HepG2 (cell line): ENCODE measurements around the gene FCER1G.

Experiments
- CTCF ChIP-seq: sonication (generic); formaldehyde crosslinking; IDR thresholded peaks from 2 replicates; pipeline ENCODE4 v1.5.0; 2020; ENCODE audit warnings: mild to moderate bottlenecking, missing genetic modification reagents, moderate library complexity
- FIP1L1 ChIP-seq: fragments of 200-400 bp; formaldehyde crosslinking; IDR thresholded peaks from 2 replicates; pipeline ENCODE4 v1.6.1; 2018; ENCODE audit warnings: low read depth, mild to moderate bottlenecking, low read length, moderate library complexity, borderline replicate concordance; ENCODE audit not compliant: insufficient read depth
- ZNF274 ChIP-seq: sonication (generic); formaldehyde crosslinking; IDR thresholded peaks from 2 replicates; pipeline ENCODE4 v1.5.1; 2020; ENCODE audit warnings: mild to moderate bottlenecking, missing genetic modification reagents
- ZNF451 ChIP-seq: sonication (generic); formaldehyde crosslinking; IDR thresholded peaks from 2 replicates; pipeline ENCODE4 v1.5.0; 2020; ENCODE audit warnings: mild to moderate bottlenecking, missing genetic modification reagents
- ZNF790 ChIP-seq: sonication (generic); formaldehyde crosslinking; IDR thresholded peaks from 2 replicates; pipeline ENCODE4 v1.8.0; 2022; ENCODE audit warnings: missing genetic modification reagents, mild to moderate bottlenecking, borderline replicate concordance

DNA sequence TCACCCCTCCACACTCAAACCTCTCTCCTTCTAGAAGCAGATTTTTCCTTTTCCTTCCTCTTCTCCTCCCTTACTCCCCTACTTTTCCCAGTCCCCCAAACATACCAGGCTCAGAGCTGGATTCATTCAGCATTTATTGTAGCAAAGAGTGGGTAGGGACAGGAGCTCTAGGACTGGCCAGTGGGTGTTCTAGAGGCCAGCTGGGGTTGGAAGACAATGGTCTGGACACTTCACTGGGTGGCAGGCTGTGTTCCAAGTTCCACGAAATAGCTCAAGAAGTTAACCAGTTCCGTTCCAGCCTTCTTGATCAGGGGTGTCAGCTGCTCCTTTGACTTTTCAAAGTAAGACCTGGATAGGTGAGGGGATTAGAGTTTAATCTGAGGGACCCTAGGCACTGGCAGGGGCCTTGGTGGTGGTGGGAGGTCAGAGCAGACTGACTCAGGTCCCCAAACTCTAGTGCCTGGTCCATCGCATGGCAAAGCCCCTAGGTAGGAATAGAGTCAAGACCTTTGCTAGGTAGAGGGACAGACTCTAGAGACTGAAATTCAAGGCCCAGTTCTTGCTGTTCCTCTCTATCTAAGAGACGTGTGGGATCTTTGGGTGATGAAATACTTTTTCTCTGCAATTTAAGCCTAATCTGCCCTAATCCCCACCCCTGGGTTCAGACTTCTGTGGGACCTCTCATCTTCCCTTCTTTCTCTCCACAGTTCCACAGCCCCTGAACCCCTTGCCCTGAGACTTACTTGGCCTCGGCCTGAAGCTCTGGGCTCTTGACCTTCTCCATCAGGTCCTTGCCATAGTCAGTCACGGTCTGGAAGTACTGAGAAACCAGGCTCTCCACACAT, 7.3 kb downstream of the FCER1G start:
- TF ChIP-seq ZNF274 = no peak; the same call in 1 of the 2 replicates
- no peak for TF ChIP-seq CTCF (CRISPR knock-in tag)
- TF ChIP-seq FIP1L1 = no peak
- no peak for TF ChIP-seq ZNF451 (CRISPR knock-in tag)
- no peak for TF ChIP-seq ZNF790 (CRISPR knock-in tag)
